DND-41 (cell line): ENCODE measurements around the gene TREM2.

Experiments
- ATAC-seq: fragments of 200-7000 bp; cut with Tn5 transposase; 3 replicates; pipeline ENCODE4 v1.9.1; 2021; ENCODE audit warnings: low read depth; ENCODE audit not compliant: insufficient read depth
- DNase-seq: peaks from one replicate; pipeline ENCODE4 v3.0.0-alpha.2; 2020
- H2AFZ ChIP-seq: 2 replicates; pipeline ENCODE4 v1.6.0; 2012; ENCODE audit warnings: low read depth, low read length
- H3K27ac ChIP-seq: 2 replicates; pipeline ENCODE4 v1.5.1; 2012; ENCODE audit warnings: low read length, inconsistent platforms
- H3K27me3 ChIP-seq: fragments of 200-600 bp; sonication (generic); 2 replicates; pipeline ENCODE4 v1.6.0; 2012; ENCODE audit warnings: low read length, mild to moderate bottlenecking, inconsistent platforms; ENCODE audit not compliant: insufficient read depth, poor library complexity
- H3K36me3 ChIP-seq: 2 replicates; pipeline ENCODE4 v1.5.1; 2012; ENCODE audit warnings: low read length, inconsistent platforms; ENCODE audit not compliant: insufficient read depth
- H3K4me1 ChIP-seq: 2 replicates; pipeline ENCODE4 v1.5.1; 2012; ENCODE audit warnings: mild to moderate bottlenecking, low read length; ENCODE audit not compliant: insufficient read depth
- H3K4me2 ChIP-seq: 2 replicates; pipeline ENCODE4 v1.6.0; 2012; ENCODE audit warnings: mild to moderate bottlenecking, moderate library complexity, low read length, inconsistent platforms; ENCODE audit not compliant: insufficient read depth
- H3K4me3 ChIP-seq, 2 experiments: fragments of 200-600 bp in 1 of 2; shearing (Covaris generic) in 1 of 2; 2 replicates each; pipeline ENCODE4 v1.5.1; 2012 to 2016; ENCODE audit warnings: inconsistent platforms in 2 of 2, low read length in 2 of 2, mild to moderate bottlenecking in 2 of 2, low read depth in 1 of 2, moderate library complexity in 1 of 2
- H3K79me2 ChIP-seq: 2 replicates; pipeline ENCODE4 v1.6.0; 2012; ENCODE audit warnings: low read length, inconsistent platforms; ENCODE audit not compliant: insufficient read depth
- H3K9ac ChIP-seq: 2 replicates; pipeline ENCODE4 v1.6.0; 2012; ENCODE audit warnings: low read depth, mild to moderate bottlenecking, inconsistent platforms, low read length, moderate library complexity
- H3K9me3 ChIP-seq: 2 replicates; pipeline ENCODE4 v1.5.1; 2012; ENCODE audit warnings: low read length, moderate library complexity, mild to moderate bottlenecking, inconsistent platforms; ENCODE audit not compliant: insufficient read depth, severe bottlenecking
- H4K20me1 ChIP-seq: 2 replicates; pipeline ENCODE4 v1.6.0; 2012; ENCODE audit warnings: low read length; ENCODE audit not compliant: insufficient read depth
- CTCF ChIP-seq: IDR thresholded peaks from 2 replicates; pipeline ENCODE4 v1.5.1; 2012; ENCODE audit warnings: borderline replicate concordance, low read length, moderate library complexity, mild to moderate bottlenecking; ENCODE audit not compliant: poor library complexity, severe bottlenecking; ENCODE audit errors: extremely low read depth
- EZH2 ChIP-seq: IDR thresholded peaks from 3 replicates; pipeline ENCODE4 v1.6.1; 2012; ENCODE audit warnings: borderline replicate concordance, low read depth, mild to moderate bottlenecking, moderate library complexity, low read length, inconsistent platforms; ENCODE audit not compliant: severe bottlenecking

Gene TREM2

GRCh38 chr6:41194386-41194785 is 31.5 kb upstream of the TREM2 start:
- H3K27me3 ChIP-seq: no peaks in the 10 kb centered on the region
- no peak for ATAC-seq

GRCh38 chr6:41193884-41194283 is 31.0 kb upstream of the TREM2 start:
- Histone ChIP-seq H3K9ac (no peak overlapping the region), H2AFZ (no peak overlapping the region), H3K9me3 (peaks cover 11% of the 10 kb centered on the region), H3K36me3 (peaks cover 7% of the 10 kb centered on the region; the same call in 1 of the 2 replicates), H3K27ac (no peak overlapping the region), H3K27me3 (no peaks in the 10 kb centered on the region), H3K4me1 (peaks cover 6% of the 10 kb centered on the region), H3K4me3 (no peak overlapping the region), H4K20me1 (no peaks in the 10 kb centered on the region), H3K4me2 (no peak overlapping the region), H3K79me2 (no peaks in the 10 kb centered on the region)
- ATAC-seq (no peak), DNase-seq (no peak)
- TF ChIP-seq CTCF: no peak
- no peak for TF ChIP-seq EZH2

More at GRCh38 chr6:41194386-41194785, 31.5 kb upstream of the TREM2 start:
- Histone ChIP-seq H3K9ac (no peak overlapping the region), H3K36me3 (peaks cover 7% of the 10 kb centered on the region; the same call in 1 of the 2 replicates), H3K79me2 (no peaks in the 10 kb centered on the region), H3K27ac (peak overlapping the region; percentile 39), H3K9me3 (peaks cover 11% of the 10 kb centered on the region), H2AFZ (no peak overlapping the region), H3K4me1 (peaks cover 11% of the 10 kb centered on the region), H3K4me2 (no peak overlapping the region), H3K4me3 (no peak overlapping the region), H4K20me1 (no peaks in the 10 kb centered on the region)
- no peak for DNase-seq
- TF ChIP-seq CTCF (no peak), EZH2 (no peak)

GRCh38 chr6:41193171-41193734 is 30.3 kb upstream of the TREM2 start:
- H3K4me2 ChIP-seq: no peak overlapping the region
- no peak overlapping the region for H3K4me3 ChIP-seq
- H2AFZ ChIP-seq: no peak overlapping the region
- TF ChIP-seq EZH2: no peak
- no peak for TF ChIP-seq CTCF
- peaks cover under 1% of the 10 kb centered on the region for H3K4me1 ChIP-seq
- DNase-seq (no peak), ATAC-seq (peak; percentile 22; the same call in 1 of the 3 replicates)
- H3K79me2 ChIP-seq: no peaks in the 10 kb centered on the region
- peaks cover 11% of the 10 kb centered on the region for H3K9me3 ChIP-seq
- no peak overlapping the region for H3K27ac ChIP-seq
- no peak overlapping the region for H3K9ac ChIP-seq
- peaks cover 7% of the 10 kb centered on the region; the same call in 1 of the 2 replicates for H3K36me3 ChIP-seq
- H4K20me1 ChIP-seq: no peaks in the 10 kb centered on the region
- H3K27me3 ChIP-seq: no peaks in the 10 kb centered on the region

GRCh38 chr6:41191569-41191968 is 28.7 kb upstream of the TREM2 start:
- Histone ChIP-seq H3K27ac (peak overlapping the region; percentile 6; the same call in 1 of the 2 replicates), H3K36me3 (peaks cover 7% of the 10 kb centered on the region; the same call in 1 of the 2 replicates), H3K79me2 (no peaks in the 10 kb centered on the region), H3K4me3 (no peak overlapping the region), H2AFZ (no peak overlapping the region), H3K9ac (no peak overlapping the region), H3K4me2 (no peak overlapping the region), H3K4me1 (no peaks in the 10 kb centered on the region), H4K20me1 (no peaks in the 10 kb centered on the region), H3K9me3 (peaks cover 11% of the 10 kb centered on the region), H3K27me3 (no peaks in the 10 kb centered on the region)
- no peak for DNase-seq
- TF ChIP-seq EZH2: no peak
- TF ChIP-seq CTCF: peak; percentile 59
- ATAC-seq: peak; percentile 44; the same call in 1 of the 3 replicates
